Stimulated activated naive CD4-positive, alpha-beta T cell (primary cell): Measurements from ENCODE around the gene FANCC.

Source experiments
- DNase-seq, 6 experiments: peaks; one replicate each; lab custom pipeline; 2025; lab: John Stamatoyannopoulos, UW

FANCC gene

DNA sequence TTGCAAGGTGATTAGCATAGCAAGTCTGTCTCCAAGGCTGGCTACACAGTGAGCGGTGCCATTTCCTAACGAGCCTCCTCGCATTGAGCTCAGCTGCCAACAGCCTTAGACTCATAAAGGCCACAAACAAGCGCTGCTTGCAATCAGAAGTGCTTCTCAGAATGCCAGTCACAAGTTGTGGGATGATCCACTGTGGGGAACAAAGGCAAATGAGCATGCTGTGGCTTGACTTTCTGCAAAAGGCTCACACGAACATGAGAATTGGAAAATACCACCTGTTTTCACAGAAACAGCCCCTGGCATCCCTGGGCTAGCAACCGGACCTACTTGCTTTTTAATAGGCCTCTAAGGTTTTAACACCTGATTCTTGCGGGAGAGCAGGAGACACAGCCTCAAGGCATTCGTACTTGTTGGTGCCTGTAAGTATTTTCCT is 215.5 kb downstream of the FANCC start:
- DNase-seq = no peak

DNA sequence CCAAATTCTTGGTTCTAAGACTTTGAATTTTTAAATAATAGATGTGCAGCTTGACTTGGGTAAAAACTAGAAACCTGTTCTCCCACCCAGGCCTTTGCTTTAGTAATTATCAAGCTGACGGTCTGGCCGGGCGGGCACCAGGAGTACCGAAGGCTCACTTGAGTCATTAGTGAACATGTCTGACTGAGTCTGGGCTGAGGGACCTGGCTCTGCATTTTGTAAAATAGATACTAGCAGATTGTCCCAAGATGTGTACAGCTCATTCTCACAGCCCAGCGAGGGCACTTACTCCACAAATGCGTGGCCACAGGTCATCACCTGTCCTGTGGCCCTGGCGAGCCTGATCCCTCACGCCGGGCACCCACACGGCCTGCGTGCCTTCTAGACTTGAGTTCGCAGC is 216.2 kb downstream of the FANCC start:
- no peak for DNase-seq

DNA sequence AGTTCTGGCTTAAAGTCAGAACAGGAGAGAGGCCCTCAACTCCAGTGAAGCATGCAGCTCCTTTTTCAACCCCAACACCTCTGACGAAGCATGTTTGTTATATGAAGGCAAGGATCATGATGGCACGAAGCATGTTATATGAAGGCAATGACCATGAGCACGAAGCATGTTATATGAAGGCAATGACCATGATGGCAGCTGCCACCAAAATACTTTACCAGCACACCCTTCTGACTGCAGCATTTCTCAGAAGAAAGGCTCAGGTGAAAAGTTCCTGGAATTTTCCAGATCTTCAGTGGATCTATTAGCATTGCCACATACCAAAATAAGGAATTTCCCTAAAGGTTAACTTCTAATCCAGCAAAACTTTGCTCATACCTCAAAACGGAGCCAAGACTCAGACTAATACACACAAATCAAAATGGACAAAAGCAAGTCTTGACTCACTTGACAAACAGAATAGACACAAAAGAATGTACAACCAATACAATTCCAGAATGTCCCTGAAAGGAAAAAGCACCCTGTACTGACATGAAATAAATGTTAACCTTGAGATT is 217.4 kb downstream of the FANCC start:
- no peak for DNase-seq

DNA sequence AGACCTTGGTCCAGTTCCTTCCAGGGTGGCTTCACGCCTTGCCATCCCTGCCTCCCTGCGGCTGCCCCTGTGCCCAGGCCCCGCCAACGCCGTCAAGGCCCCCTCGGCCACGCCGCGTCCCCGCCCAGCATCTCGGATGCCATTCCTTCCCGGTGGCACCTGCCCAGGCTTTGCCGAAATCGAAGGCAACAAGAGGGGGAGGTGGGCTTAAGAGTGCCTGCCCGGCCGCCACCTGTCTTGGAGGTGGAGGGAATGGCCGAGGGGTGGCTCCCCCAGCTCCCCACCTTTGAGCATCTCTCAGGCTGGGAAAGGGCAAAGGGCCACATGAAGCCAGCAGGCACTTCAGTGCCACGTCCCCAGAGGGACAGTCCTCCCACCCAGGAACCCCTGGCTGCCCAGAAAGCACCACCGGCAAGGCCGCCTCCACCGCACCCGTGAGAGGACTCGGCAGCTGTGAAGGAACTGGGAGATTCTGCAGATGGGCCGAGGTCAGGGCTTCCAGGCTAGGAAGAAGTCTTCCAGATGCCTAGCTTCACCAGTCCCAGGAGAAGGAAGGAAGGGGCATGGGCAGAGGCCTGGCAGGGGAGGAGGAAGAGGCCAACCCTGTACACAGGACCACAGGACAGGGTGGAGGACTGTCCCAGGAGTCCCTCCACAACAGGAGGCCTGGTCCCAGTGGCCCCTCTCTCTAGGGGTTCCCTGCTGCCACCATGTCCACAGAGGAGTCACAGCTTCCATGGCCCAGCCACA is 218.0 kb downstream of the FANCC start:
- no peak for DNase-seq

DNA sequence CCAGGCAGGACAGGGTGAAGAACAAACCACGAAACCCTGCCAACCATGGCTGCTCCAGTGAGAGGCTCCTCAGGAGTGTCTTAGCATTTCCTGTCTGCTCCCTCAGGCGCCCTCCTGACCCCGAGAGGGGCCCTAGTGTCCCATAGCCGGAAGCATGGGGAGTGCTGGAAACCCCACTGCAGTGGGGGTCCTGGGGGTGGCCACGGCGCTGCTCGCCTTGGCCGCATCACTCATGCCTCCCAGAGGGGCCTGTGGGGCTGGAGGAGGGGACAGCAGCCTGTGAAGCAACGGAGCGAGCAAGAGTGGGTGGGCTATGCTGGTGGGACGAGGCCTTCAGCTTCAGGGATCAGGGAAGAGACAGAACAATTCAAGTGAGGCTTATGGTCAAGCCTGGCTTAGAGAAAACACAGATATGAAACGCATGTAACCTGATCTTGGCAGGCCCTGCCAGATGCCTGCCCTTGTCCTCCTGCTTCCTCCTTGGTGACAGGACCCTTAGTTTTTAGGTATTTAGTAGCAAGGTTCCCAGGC is 219.1 kb downstream of the FANCC start:
- no peak for DNase-seq

DNA sequence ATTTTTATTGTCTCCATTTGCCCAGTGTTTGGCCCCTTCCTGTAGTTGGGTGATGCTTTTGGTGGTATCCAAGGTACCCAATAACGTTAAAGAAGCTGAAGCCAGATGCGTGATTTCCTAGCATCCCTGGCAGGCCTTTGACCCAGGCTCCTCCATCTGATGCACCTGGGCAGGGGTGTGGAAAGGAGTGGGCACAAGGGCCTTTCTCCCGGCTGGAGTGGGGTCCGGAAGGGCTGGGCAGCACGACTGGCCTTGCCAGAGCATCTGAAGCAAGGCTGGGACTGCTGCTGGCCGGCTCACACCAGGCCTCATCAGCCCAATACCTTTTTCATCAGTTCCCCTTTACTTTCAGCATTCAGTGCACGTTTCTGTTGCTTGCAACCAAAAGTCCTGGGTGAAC is 220.2 kb downstream of the FANCC start:
- DNase-seq = no peak

DNA sequence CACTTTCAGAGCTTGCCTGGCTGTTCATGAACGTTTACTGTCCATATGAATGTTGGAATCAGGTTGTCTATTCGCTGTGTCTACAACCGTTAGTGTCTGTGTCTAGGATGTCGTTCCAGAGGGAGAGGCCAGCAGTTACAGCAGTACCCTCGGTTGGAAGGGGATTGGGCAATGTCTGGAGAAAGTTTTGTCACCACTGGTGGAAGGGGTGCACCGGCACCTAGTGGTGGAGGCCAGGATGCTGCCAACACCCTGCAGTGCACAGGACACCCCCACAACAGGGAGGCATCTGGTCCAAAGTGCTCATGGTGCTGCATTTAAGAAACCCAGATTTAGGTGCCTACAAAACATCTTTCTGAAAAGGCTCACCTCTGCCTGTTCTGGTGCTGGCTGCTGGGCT is 220.7 kb downstream of the FANCC start:
- DNase-seq = no peak

DNA sequence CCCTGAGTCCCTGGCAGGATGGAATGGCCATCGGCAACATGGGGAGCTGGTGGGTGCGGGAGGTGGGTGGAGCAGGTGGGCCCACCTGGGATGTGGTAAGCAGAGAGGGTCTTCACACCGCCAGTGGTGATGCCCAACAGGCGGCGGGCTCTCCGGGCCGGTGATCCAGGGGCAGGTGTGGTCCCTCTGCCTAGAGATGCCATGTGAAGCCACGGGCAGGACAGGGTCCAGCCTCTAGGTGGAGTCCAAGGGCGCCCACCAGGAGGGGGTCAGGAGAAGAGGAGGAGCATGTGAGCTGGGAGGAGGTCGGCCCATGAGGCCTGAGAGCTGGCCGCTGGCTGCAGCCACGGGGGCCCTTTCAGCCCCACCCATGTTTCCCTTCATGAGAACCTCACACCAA is 221.1 kb downstream of the FANCC start:
- no peak for DNase-seq

DNA sequence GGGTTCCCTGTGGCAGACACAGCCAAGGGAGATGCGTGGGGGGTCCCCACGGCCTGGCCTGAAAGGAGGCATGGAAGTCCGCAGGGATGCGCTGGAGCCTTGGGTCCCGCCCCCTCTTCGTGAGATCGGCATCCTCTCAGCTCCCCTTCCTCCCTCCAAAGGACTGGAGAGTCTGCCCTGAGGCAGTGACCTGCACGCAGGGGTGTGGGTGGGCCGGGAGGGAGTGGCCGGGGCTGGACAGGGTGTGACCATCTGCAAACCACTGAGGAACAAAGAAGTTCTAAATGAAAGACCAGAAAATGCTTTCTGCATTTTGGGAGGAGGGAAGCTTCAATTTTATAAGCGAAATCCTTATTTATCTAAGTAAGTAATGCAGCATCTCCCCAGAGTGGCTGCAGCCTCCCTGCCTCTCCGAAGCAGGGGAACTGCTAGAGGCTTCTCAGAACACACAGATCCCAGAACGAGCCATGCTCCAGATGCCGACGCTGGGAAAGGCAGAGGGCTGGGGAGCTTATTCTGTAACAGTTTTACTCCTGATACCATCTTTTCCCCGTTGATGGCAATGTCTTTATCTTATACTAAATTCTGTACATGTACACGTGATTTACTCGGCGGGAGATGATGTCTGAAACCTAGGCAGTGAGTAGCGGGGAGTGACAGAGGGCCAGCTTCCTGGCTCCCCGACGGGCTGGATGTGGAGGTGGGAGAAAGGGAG is 221.7 kb downstream of the FANCC start:
- no peak for DNase-seq

DNA sequence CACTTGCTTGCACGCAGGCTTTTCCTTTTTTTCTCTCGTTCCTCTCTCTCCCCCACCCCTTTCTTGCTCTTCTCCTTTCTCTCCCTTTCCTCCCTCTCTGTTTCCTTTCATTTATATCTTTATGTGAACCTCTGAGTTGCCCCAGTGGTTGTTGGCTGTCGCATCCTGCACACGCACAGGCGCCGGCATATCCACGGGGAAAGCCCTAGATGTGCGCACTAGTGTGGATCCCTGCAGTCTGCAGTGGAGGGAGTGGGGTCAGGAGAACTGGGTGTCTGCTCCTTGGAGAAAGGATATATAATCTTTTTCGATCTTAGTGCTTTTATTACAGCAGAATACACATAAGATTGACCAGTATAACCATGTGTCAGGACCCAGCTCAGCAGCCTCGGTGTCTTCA is 223.5 kb downstream of the FANCC start:
- DNase-seq = no peak

DNA sequence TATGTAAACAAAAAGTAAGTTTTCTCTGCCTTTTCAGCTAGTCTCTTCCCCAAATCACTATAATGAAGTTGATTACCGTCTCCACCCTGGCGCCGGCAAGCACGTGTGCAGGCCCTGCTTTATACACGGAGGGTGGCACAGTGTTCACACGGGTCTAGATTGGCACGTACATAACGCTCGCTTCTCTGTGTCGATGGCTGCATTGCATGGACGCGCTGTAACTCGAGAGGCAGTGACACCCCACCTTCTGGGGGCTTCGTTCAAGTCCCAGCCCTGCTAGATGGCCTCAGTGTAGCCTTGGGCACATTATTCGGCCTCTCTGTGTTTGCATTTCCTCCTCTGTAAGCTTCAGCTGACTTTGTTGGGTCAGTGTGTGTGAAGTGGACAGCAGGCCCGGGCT is 223.9 kb downstream of the FANCC start:
- DNase-seq = no peak

DNA sequence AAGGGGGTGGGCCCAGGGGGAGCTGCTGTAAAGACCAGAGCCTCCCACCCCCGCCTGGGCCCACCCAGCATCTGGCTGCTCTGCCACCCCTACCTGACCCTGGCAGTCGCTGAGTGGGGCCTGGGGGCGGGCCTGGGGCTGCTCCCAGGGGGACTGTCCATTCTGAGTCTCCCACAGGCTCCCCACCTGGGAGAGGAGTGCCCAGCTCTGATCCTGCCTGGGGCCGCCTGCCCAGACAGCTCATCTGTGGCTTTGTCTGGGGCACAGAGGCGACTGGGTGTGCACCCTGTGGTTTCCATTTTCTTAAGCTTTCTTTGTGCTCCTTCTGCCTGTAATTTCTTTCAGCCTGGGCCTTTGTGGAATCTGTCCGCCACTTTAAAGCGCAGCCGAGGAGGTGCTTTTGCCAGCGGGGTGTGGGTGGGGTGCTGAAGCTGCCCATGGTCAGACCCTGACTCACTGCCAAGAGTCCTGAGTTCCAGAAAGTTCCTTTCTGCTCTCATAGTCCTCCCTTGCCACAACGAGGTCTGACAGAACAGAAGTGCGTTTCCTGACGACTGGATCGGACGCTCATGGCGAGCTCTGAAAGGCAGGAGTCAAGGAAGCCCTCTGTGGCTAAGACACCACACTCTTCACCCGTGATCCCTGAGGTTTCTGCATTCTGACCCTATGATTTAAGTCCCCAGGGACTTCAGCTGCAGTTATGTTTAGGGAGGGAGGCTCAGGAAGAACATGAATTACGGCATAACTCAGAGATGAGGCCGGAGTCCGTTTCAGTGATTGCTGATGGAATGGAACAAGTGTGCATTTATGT is 225.0 kb downstream of the FANCC start:
- no peak for DNase-seq

DNA sequence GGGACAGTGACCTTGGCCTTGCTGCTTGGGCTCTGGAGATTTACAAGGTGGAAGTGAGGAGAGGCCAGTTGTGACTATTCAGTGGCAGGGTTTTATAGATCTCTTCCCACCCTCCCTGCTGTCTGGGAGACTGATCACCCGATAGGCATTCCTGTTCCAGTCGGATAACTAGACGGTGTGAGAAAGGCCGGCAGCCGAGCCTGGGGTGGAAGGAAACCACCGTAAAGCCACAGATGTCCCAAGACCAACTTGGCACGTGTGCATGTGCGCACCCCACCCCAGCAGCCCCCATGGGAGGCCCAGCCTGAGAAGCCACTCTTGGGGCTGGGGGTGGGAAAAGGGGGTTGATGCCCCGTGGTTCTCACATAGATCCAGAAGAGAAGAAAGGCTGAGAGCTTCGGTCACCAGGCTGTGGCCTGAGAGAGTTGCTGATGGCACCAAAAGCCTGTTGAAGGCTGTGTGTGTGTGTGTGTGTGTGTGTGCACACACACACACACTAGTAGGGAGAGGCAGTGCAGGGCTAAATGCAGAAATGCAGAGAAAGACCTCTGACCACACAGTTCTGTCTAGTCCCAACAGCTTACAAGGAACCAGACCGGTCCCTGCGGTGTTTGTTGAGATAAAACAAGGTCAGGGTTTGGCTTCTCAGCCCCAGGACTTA is 225.8 kb downstream of the FANCC start:
- DNase-seq = no peak

DNA sequence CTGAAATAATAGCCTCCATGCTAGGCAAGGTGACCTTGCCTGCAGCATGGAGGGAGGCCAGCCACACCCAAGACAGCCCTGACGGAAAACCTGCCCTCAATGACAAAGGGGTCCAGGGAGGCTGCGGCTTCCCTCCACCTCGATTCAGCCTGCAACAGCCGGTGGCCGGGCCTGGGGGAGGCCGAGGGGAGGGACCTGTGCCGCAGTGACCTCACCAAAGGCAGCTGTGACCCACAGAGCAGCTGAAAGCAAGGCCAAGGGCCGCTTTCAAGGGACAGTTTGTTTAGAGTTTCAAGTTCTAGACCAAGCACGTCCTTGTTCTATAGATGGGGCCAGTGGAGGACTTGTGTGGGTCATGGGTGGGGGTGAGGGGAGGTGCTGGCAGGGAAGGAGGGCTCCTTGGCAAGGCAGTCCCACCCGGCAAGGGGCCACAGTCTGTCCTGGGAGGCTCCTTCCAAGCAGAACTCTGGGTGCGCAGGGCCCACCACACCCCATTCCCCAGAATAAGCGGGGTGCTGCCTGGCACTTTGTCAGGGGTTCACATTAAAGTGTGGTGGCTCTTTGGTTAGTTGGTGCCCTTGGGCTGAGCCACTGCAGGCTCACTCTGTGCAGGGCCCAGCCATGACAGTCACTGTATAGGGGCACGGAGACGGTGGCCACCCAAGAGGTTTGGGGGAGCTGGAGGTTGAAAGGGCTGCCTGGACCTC is 226.5 kb downstream of the FANCC start:
- no peak for DNase-seq

DNA sequence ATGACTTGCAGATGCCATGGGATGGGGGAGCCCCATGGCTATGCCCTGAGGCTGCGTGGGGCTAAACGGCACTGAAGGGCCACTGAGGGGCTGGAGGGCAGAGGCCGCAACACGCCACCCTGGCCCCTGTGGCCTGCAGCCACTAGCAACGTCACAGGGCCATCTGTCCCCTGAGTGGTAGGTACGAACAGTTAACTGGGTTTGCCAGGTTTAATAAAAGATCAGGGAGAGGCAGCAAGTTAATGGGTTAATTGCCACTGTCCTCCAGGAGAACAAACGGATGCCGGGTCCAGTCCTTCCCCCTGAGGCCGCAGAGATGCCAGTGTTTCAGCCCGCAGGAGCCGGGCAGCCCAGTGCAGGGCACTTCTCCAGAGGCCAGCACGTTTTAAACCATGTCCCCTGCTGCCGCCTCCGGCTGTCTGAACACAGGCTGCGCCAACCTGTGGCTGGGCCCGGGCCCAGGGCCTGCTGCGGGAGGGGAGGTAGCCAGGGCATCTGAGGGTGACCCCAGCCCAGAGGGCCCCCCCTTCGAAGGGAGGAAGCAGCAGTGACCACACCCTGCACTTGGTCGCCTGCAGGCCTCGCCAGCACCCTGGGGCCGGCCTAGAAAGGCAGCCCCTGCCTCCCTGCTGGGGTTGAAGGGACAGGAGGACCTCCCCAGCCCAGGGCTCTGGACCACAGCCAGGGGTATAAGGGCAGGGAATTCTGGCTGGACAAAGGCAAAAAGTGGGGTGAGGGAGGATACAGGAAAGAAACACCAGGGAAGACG is 227.3 kb downstream of the FANCC start:
- no peak for DNase-seq

DNA sequence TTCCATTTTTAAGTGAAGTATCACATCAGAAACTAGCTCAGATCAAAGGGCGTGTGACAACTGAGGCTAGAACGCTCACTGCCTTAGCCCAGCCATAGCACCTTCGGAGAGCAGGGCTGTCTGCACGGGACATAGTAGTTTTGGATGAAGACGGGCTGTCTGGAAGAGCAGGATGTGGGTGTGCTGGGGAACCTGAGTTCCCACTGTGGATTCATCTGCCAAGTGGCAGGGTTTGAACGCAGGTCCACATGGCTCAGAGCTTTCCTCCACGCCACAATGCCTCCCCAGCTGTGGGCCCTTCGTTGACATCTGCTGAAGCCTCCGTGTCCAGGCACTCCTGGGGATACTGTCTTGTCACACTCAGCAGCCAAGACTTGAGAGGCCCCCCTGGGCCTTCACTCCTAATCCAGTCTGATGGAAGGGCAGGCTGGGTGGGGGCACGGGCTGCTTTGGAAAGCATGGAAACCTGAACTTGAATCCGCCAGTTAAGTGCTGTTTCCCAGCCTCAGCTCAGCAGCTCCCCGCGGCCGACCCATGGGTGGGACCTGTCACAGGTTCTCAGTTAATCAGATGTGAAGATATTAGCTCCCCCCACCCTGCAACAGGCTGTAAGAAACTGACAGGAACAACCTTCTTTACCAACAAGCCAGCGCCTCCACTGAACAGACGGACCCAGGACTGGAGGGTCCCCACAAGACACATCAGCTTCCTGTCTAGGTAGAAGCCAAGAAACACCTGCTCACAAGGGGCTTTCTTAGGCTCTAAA is 228.1 kb downstream of the FANCC start:
- DNase-seq = no peak

DNA sequence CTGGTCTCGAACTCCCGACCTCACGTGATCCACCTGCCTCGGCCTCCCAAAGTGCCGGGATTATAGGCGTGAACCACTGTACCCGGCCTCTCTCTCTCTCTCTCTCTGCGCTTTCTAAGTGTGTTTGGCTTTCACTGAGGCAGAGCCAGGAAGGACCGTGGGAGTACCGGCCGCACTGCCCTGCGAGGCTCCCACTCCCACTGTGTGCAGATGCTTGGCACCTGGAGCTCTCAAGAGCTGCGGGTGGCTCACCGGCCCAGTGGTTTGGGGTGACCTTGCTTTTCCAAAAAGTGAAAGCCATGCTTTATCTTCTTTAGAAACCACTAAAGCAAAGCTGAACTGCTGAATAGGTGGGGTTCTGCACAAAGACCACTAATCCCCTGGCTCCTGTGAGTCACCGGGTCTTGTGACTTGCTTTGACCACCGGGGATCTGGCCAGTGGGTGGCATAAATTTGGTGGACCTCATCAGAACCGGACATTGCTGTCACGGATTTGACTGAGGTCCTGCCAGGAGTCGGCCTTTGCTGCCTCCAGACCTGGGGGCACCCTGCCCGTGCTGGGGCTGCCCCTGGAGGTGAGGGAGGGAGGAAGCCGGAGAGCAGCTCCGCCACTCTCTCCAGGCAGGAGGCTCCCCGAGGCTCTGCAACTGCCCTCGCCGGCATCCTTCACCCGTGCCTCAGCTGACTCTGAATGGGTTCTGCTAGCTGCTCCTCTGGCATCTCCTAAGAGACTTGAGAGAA is 228.9 kb downstream of the FANCC start:
- no peak for DNase-seq

DNA sequence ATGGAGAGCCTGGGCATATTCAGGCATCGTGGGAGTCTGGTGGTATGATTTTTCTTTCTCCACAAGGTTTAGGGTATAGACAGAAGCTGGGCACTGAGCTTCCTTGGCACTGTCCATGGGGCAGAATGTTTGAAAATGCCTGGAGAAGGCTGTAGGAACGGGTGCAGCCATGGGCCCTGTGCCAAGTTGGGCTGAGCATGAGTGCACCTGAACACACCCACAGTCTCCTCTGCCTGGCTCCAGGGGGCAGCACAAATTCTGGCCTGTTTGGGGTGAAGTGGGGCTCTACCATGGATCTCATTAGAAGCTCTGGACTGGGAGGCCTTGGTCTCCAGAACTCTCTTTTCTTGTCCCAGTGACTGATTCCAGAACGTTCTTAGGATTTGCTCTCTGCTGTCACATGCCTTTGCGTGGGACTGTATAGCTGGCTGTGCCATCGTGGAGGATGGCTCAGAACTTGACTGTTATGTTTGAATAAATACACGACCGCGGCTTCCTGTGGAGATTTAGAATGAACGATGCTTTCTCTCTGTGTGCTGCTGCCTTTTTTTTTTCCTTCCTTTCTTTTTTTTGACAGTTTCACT is 229.8 kb downstream of the FANCC start:
- no peak for DNase-seq
